ENCODE results near the gene ZNRF2. TPM values are rescaled to one million over a fixed set of nuclear protein-coding genes. Genes with fewer than 3 reads are reported as not detected.
"Not testable (repeated sequence)": the region's sequence is repeated elsewhere in the genome, so short reads cannot be mapped to it uniquely, and the experiment has no call there.

Gene ZNRF2
- polyA plus RNA-seq, 1 of the 3 experiments (the other 2 are of a cell fraction) = 4.0 TPM

DNA sequence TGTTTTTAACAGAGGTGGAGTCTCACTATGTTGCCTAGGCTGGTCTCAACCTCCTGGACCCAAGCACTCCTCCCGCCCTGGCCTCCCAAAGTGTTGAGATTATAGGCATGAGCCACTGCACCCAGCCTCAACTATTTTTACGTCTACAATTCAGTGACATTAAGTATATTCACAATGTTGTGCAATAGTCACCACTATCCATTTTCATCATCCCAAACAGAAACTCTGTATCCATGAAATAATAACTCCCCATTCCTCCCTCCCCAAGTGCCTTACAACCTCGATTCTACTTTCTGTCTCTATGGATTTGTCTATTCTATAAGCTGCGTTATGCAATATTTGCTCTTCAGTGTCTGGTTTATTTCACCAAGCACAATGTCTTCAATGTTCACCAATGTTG, 20.3 kb upstream of the ZNRF2 start:
- H3K4me1 ChIP-seq (ENCODE audit: control insufficient read depth in 1 of 2, insufficient read depth in 2 of 2, low read depth in 1 of 2, low read length in 1 of 2) = no peaks in the 10 kb centered on the region
- no peaks in the 10 kb centered on the region for H3K79me2 ChIP-seq (ENCODE audit: insufficient read depth)
- no peak overlapping the region for H2AFZ ChIP-seq (ENCODE audit: low read depth)
- H3K27me3 ChIP-seq (ENCODE audit: insufficient read depth) = no peaks in the 10 kb centered on the region
- no peak overlapping the region for H3K27ac ChIP-seq (ENCODE audit: low read depth in 2 of 2, low read length in 1 of 2)
- CTCF ChIA-PET = interaction anchor here (0.7 to 3.7 kb wide), 4 partner anchors 12 to 805 kb away, joined by 3 to 15 read pairs (median 4); no protein-coding TSS in a partner anchor
- TF ChIP-seq NFIC (IDR thresholded peaks at IDR 0.05; ENCODE audit: borderline replicate concordance) = no peak
- POLR2A ChIA-PET = no interaction called here
- no peak for DNase-seq
- no peaks in the 10 kb centered on the region for H3K9me3 ChIP-seq
- H3K4me2 ChIP-seq = no peak overlapping the region
- H3K4me3 ChIP-seq (ENCODE audit: low read depth in 2 of 2, low read length in 1 of 2) = no peak overlapping the region
- 70% methylated on average over 4 of the region's 4 CpGs for WGBS (ENCODE audit: low lambda C conversion rate)
- H4K20me1 ChIP-seq (ENCODE audit: insufficient read depth) = no peaks in the 10 kb centered on the region
- H3F3A ChIP-seq (replicated peaks; ENCODE audit: insufficient read depth) = no peaks in the 10 kb centered on the region
- no peaks in the 10 kb centered on the region for H3K9me2 ChIP-seq
- H3K9ac ChIP-seq = no peak overlapping the region
- no peaks in the 10 kb centered on the region for H3K36me3 ChIP-seq (replicated peaks in 1 of 2; ENCODE audit: control insufficient read depth in 1 of 2, insufficient read depth in 2 of 2, low read length in 1 of 2)

DNA sequence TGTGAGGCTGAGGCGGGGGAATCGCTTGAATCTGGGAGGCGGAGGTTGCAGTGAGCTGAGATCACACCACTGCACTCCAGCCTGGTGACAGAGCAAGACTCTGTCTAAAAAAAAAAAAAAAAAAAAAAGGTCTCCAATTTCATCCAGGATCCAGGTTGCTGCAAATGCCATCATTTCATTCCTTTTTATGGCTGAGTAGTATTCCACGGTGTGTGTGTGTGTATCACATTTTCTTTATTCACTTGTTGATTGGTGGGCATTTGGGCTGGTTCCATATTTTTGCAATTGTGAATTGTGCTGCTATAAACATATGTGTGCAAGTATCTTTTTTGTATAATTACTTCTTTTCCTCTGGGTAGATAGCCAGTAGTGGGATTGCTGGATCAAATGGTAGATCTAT, 19.2 kb upstream of the ZNRF2 start:
- not testable (repeated sequence) for H3K4me3 ChIP-seq (ENCODE audit: low read depth in 2 of 2, low read length in 1 of 2); H3K27ac ChIP-seq (ENCODE audit: low read depth in 2 of 2, low read length in 1 of 2); H2AFZ ChIP-seq (ENCODE audit: low read depth); H3K4me1 ChIP-seq (ENCODE audit: control insufficient read depth in 1 of 2, insufficient read depth in 2 of 2, low read depth in 1 of 2, low read length in 1 of 2); H4K20me1 ChIP-seq (ENCODE audit: insufficient read depth); H3K9me3 ChIP-seq; H3K9me2 ChIP-seq; H3K9ac ChIP-seq; H3F3A ChIP-seq (replicated peaks; ENCODE audit: insufficient read depth); H3K36me3 ChIP-seq (replicated peaks in 1 of 2; ENCODE audit: control insufficient read depth in 1 of 2, insufficient read depth in 2 of 2, low read length in 1 of 2); H3K79me2 ChIP-seq (ENCODE audit: insufficient read depth); H3K4me2 ChIP-seq; DNase-seq; H3K27me3 ChIP-seq (ENCODE audit: insufficient read depth)
- CTCF ChIA-PET = interaction anchor here (1.5 kb wide), 2 partner anchors 11 to 101 kb away, joined by 4 to 5 read pairs; no protein-coding TSS in a partner anchor
- POLR2A ChIA-PET = interaction anchor here (0.6 to 0.7 kb wide), 2 partner anchors 19 to 620 kb away, joined by 3 read pairs; partner anchors contain the start of gene ZNRF2
- WGBS (ENCODE audit: low lambda C conversion rate) = 92% methylated on average over 4 of the region's 4 CpGs

DNA sequence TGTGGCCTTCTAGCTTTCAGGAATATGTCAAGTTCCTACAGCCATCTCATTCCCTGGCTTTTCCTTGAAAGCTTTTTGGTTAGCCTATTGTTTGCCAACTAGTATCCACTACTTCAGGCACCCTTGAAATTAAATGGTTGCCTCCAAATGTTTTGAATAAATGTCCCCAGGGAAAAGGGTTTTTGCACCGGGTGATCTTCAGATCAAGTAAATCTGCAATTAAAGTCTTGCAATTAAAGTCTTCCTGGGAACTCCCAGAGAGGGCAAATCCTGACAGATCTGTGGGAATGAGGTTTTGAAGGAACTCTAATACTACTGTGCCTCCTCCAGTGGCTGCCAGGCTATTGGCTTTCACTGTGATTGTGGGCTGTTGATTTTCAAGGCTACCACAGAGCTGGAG, 17.7 kb upstream of the ZNRF2 start:
- WGBS (ENCODE audit: low lambda C conversion rate) = 17% methylated on average over 1 of the region's 1 CpG
- H3K79me2 ChIP-seq (ENCODE audit: insufficient read depth) = no peaks in the 10 kb centered on the region
- no peaks in the 10 kb centered on the region for H3K36me3 ChIP-seq (replicated peaks in 1 of 2; ENCODE audit: control insufficient read depth in 1 of 2, insufficient read depth in 2 of 2, low read length in 1 of 2)
- H3K27ac ChIP-seq (ENCODE audit: low read depth in 2 of 2, low read length in 1 of 2) = no peak overlapping the region
- H3K4me2 ChIP-seq = no peak overlapping the region
- no peak for DNase-seq
- CTCF ChIA-PET = interaction anchor here (0.6 to 1.6 kb wide), 5 partner anchors 9 to 298 kb away, joined by 3 to 8 read pairs (median 3); no protein-coding TSS in a partner anchor
- no peaks in the 10 kb centered on the region for H3K9me3 ChIP-seq
- no peak overlapping the region for H3K9ac ChIP-seq
- no peak overlapping the region for H3K4me3 ChIP-seq (ENCODE audit: low read depth in 2 of 2, low read length in 1 of 2)
- POLR2A ChIA-PET = no interaction called here
- H3K4me1 ChIP-seq (ENCODE audit: control insufficient read depth in 1 of 2, insufficient read depth in 2 of 2, low read depth in 1 of 2, low read length in 1 of 2) = no peaks in the 10 kb centered on the region
- no peaks in the 10 kb centered on the region for H4K20me1 ChIP-seq (ENCODE audit: insufficient read depth)
- H3K27me3 ChIP-seq (ENCODE audit: insufficient read depth) = no peaks in the 10 kb centered on the region
- H3K9me2 ChIP-seq = no peaks in the 10 kb centered on the region
- H3F3A ChIP-seq (replicated peaks; ENCODE audit: insufficient read depth) = no peaks in the 10 kb centered on the region
- H2AFZ ChIP-seq (ENCODE audit: low read depth) = no peak overlapping the region
- TF ChIP-seq, protein P1, sequence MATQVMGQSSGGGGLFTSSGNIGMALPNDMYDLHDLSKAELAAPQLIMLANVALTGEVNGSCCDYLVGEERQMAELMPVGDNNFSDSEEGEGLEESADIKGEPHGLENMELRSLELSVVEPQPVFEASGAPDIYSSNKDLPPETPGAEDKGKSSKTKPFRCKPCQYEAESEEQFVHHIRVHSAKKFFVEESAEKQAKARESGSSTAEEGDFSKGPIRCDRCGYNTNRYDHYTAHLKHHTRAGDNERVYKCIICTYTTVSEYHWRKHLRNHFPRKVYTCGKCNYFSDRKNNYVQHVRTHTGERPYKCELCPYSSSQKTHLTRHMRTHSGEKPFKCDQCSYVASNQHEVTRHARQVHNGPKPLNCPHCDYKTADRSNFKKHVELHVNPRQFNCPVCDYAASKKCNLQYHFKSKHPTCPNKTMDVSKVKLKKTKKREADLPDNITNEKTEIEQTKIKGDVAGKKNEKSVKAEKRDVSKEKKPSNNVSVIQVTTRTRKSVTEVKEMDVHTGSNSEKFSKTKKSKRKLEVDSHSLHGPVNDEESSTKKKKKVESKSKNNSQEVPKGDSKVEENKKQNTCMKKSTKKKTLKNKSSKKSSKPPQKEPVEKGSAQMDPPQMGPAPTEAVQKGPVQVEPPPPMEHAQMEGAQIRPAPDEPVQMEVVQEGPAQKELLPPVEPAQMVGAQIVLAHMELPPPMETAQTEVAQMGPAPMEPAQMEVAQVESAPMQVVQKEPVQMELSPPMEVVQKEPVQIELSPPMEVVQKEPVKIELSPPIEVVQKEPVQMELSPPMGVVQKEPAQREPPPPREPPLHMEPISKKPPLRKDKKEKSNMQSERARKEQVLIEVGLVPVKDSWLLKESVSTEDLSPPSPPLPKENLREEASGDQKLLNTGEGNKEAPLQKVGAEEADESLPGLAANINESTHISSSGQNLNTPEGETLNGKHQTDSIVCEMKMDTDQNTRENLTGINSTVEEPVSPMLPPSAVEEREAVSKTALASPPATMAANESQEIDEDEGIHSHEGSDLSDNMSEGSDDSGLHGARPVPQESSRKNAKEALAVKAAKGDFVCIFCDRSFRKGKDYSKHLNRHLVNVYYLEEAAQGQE (IDR thresholded peaks at IDR 0.05; ENCODE audit: low read depth, low read length) = no peak
